Measurements from ENCODE around the gene EIF1. TPM values are rescaled to one million over a fixed set of nuclear protein-coding genes. Genes with fewer than 3 reads are reported as not detected.
"Not testable (repeated sequence)": the region's sequence is repeated elsewhere in the genome, so short reads cannot be mapped to it uniquely, and the experiment has no call there.

The EIF1 gene
- total RNA-seq, 2 experiments from 2014 or later = 1,206 to 1,253 TPM

GRCh38 chr17:41667280-41668041 is 21.2 kb upstream of the EIF1 start:
- peaks cover 51% of the 10 kb centered on the region for H3K4me1 Mint-ChIP-seq (ENCODE audit: low read depth)

DNA sequence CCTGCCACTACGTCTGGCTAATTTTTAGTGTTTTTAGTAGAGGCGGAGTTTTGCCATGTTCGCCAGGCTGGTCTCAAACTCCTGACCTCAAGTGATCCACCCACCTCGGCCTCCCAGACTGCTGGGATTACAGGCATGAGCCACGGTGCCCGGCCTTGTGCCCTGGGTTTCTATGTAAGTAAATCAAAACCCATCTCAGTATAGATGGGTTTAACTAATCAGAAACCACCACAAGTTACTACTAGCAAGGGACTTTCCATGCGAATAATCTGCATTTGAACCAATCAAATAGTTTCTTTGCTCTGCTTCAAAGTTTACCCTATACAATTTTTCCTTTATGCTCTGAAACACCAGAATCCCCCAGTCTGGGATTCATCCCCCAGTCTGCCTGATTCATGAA is 16.5 kb upstream of the EIF1 start:
- no peaks in the 10 kb centered on the region for H3K27me3 Mint-ChIP-seq (ENCODE audit: low read depth)
- H3K27ac Mint-ChIP-seq = peak overlapping the region; percentile 78
- DNase-seq = peak; percentile 63
- no peaks in the 10 kb centered on the region for H3K36me3 Mint-ChIP-seq (ENCODE audit: low read depth)
- CTCF ChIA-PET = interaction anchor here (0.6 to 2.0 kb wide), 3 partner anchors 17 to 262 kb away, joined by 3 to 8 read pairs (median 6); no protein-coding TSS in a partner anchor
- peaks cover 57% of the 10 kb centered on the region for H3K4me1 Mint-ChIP-seq (ENCODE audit: low read depth)
- H3K9me3 Mint-ChIP-seq = peaks cover 2% of the 10 kb centered on the region
- no peak overlapping the region for H3K4me3 Mint-ChIP-seq
- intact Hi-C loops (cut with micrococcal nuclease) = no loop called here

More at GRCh38 chr17:41667280-41668041, 21.2 kb upstream of the EIF1 start:
- CTCF ChIA-PET = interaction anchor here (0.6 to 12.2 kb wide), 14 partner anchors 9 to 1300 kb away, joined by 3 to 295 read pairs (median 5); partner anchors contain the start of gene EIF1
- Mint-ChIP-seq H3K27me3 (ENCODE audit: low read depth) (no peaks in the 10 kb centered on the region), H3K4me3 (peak overlapping the region; percentile 90), H3K9me3 (no peaks in the 10 kb centered on the region), H3K27ac (peak overlapping the region; percentile 98), H3K36me3 (ENCODE audit: low read depth) (no peaks in the 10 kb centered on the region)
- intact Hi-C loops (cut with micrococcal nuclease) = loop anchor here (1.0 to 10.0 kb wide), 6 partner anchors 118 to 1343 kb away; no protein-coding TSS in a partner anchor
- DNase-seq = no peak

GRCh38 chr17:41675157-41676057 is 13.3 kb upstream of the EIF1 start:
- not testable (repeated sequence) for H3K4me3 Mint-ChIP-seq; H3K27me3 Mint-ChIP-seq (ENCODE audit: low read depth); DNase-seq; H3K27ac Mint-ChIP-seq; H3K36me3 Mint-ChIP-seq (ENCODE audit: low read depth); H3K9me3 Mint-ChIP-seq
- CTCF ChIA-PET = interaction anchor here (0.6 to 3.9 kb wide), 6 partner anchors 9 to 571 kb away, joined by 3 to 62 read pairs (median 3); partner anchors contain the start of gene EIF1
- intact Hi-C loops (cut with micrococcal nuclease) = loop anchor here (5.0 kb wide), 1 partner anchor 1068 kb away; no protein-coding TSS in a partner anchor
- H3K4me1 Mint-ChIP-seq (ENCODE audit: low read depth) = peaks cover 65% of the 10 kb centered on the region

DNA sequence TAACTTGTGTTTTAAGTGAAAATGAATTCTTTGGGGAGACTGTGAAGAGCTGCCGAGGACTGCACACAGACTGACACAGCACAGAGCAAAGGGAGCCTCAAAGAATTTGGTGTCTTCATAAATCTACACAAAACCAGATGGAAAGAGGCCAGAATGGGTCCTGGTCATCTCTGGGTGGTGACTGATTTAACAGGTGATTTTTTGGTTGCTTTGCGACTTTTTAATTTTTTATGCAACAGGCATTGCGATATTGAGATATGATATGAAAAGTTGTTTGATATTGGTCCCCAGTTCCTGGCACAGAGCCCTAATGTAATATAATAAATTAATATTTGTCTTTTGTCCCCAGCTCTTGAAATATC is 12.6 kb upstream of the EIF1 start:
- no peak for DNase-seq
- Mint-ChIP-seq H3K4me1 (ENCODE audit: low read depth) (peaks cover 63% of the 10 kb centered on the region), H3K36me3 (ENCODE audit: low read depth) (no peaks in the 10 kb centered on the region), H3K9me3 (peaks cover 2% of the 10 kb centered on the region), H3K27me3 (ENCODE audit: low read depth) (no peaks in the 10 kb centered on the region), H3K4me3 (no peak overlapping the region), H3K27ac (no peak overlapping the region)
- CTCF ChIA-PET = interaction anchor here (0.6 to 3.9 kb wide), 5 partner anchors 10 to 571 kb away, joined by 3 to 62 read pairs (median 3); partner anchors contain the start of gene EIF1
- intact Hi-C loops (cut with micrococcal nuclease) = loop anchor here (5.0 kb wide), 1 partner anchor 1069 kb away; no protein-coding TSS in a partner anchor

- H3K27ac Mint-ChIP-seq = peak overlapping the region; percentile 98
- no peaks in the 10 kb centered on the region for H3K36me3 Mint-ChIP-seq (ENCODE audit: low read depth)
- intact Hi-C loops (cut with micrococcal nuclease) = loop anchor here (5.0 kb wide), 1 partner anchor 1071 kb away; no protein-coding TSS in a partner anchor
- H3K9me3 Mint-ChIP-seq = peaks cover 2% of the 10 kb centered on the region
- no peaks in the 10 kb centered on the region for H3K27me3 Mint-ChIP-seq (ENCODE audit: low read depth)
- CTCF ChIA-PET = interaction anchor here (0.6 to 5.0 kb wide), 7 partner anchors 10 to 1203 kb away, joined by 3 to 69 read pairs (median 12); partner anchors contain the start of gene EIF1
- DNase-seq = no peak
- peaks cover 45% of the 10 kb centered on the region for H3K4me1 Mint-ChIP-seq (ENCODE audit: low read depth)
- H3K4me3 Mint-ChIP-seq = peak overlapping the region; percentile 83
Measured at GRCh38 chr17:41678411-41678906, 10.2 kb upstream of the EIF1 start.

DNA sequence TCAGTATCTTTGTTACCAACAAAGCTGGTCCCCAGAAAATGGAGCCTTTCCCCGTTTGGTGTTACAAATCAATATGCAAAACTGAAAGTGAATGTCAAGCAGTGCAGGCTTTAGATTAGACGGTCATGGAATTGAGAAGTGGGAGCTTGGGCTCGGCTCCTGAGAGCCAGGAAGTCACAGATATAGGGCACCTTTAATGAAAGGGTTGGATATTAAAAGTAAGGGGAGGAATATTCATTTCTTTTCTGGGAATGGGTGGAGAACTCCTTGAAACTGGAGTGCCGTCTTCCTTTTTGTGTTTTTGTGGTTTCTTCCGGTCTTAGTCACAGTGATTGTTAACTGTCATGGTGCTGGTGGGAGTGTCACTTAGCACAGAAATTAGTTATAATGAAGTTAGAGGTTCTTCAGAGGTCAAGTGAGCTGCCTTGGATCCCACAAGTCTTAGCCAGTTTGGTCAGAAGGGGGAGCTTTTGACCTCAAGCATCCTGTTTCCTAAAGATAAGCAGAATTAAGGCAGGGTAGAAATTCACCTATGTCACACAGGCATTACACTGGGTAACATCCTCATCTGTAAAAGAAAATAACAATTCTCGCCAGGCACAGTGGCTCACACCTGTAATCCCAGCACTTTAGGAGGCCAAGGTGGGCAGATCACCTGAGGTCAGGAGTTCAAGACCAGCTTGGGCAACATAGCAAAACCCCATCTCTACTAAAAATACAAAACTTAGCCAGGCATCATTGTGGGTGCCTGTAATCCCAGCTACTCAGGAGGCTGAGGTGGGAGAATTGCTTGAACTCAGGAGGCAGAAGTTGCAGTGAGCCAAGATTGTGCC is 9.6 kb upstream of the EIF1 start:
- Mint-ChIP-seq H3K9me3 (peaks cover 2% of the 10 kb centered on the region), H3K36me3 (ENCODE audit: low read depth) (no peaks in the 10 kb centered on the region), H3K4me3 (peak overlapping the region; percentile 83), H3K27ac (peak overlapping the region; percentile 98), H3K4me1 (ENCODE audit: low read depth) (peaks cover 45% of the 10 kb centered on the region), H3K27me3 (ENCODE audit: low read depth) (no peaks in the 10 kb centered on the region)
- peak; percentile 87 for DNase-seq
- intact Hi-C loops (cut with micrococcal nuclease) = loop anchor here (1.0 to 5.0 kb wide), 4 partner anchors 9 to 1072 kb away; partner anchors contain the start of gene EIF1
- CTCF ChIA-PET = interaction anchor here (0.6 to 5.0 kb wide), 8 partner anchors 10 to 1203 kb away, joined by 3 to 69 read pairs (median 11); partner anchors contain the start of gene EIF1

GRCh38 chr17:41679740-41680425 is 8.8 kb upstream of the EIF1 start:
- H3K27me3 Mint-ChIP-seq (ENCODE audit: low read depth) = no peaks in the 10 kb centered on the region
- peak overlapping the region; percentile 83 for H3K4me3 Mint-ChIP-seq
- H3K4me1 Mint-ChIP-seq (ENCODE audit: low read depth) = peaks cover 45% of the 10 kb centered on the region
- CTCF ChIA-PET = interaction anchor here (0.6 to 5.0 kb wide), 9 partner anchors 10 to 40 kb away, joined by 3 to 69 read pairs (median 10); partner anchors contain the start of gene EIF1
- no peak for DNase-seq
- peaks cover 2% of the 10 kb centered on the region for H3K9me3 Mint-ChIP-seq
- intact Hi-C loops (cut with micrococcal nuclease) = loop anchor here (1.0 to 5.0 kb wide), 4 partner anchors 8 to 1073 kb away; partner anchors contain the start of gene EIF1
- peak overlapping the region; percentile 98 for H3K27ac Mint-ChIP-seq
- no peaks in the 10 kb centered on the region for H3K36me3 Mint-ChIP-seq (ENCODE audit: low read depth)

GRCh38 chr17:41680426-41681040 is 8.2 kb upstream of the EIF1 start:
- intact Hi-C loops (cut with micrococcal nuclease) = no loop called here
- Mint-ChIP-seq H3K27ac (peak overlapping the region; percentile 12), H3K4me3 (no peak overlapping the region), H3K9me3 (peaks cover 2% of the 10 kb centered on the region), H3K4me1 (ENCODE audit: low read depth) (peaks cover 45% of the 10 kb centered on the region), H3K27me3 (ENCODE audit: low read depth) (no peaks in the 10 kb centered on the region), H3K36me3 (ENCODE audit: low read depth) (no peaks in the 10 kb centered on the region)
- DNase-seq = no peak
- CTCF ChIA-PET = interaction anchor here (0.6 to 5.0 kb wide), 5 partner anchors 10 to 33 kb away, joined by 3 to 69 read pairs (median 10); no protein-coding TSS in a partner anchor

DNA sequence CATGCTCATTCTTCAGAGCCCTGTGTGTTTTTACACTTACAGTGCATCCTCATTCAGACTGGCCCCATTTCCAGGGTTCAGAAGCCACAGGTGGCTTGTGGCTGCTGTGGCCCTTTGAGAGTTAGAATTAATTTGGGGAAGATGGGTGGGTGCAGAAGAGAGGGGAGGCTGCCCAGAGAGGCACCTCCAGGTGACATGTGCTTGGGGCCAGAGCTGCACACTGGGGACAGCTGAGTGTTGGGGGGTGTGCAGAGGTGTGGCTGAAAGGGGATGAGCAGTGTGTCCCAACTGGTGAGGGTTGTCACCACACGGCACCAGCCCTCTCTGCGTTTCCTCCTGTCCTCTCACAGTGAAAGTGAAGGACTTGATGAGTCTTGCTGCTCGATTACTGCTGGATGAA is 6.9 kb upstream of the EIF1 start:
- CTCF ChIA-PET = interaction anchor here (1.4 to 5.0 kb wide), 3 partner anchors 13 to 19 kb away, joined by 6 to 42 read pairs (median 6); no protein-coding TSS in a partner anchor
- intact Hi-C loops (cut with micrococcal nuclease) = no loop called here
- H3K9me3 Mint-ChIP-seq = no peaks in the 10 kb centered on the region
- no peak overlapping the region for H3K4me3 Mint-ChIP-seq
- no peaks in the 10 kb centered on the region for H3K36me3 Mint-ChIP-seq (ENCODE audit: low read depth)
- no peak overlapping the region for H3K27ac Mint-ChIP-seq
- H3K27me3 Mint-ChIP-seq (ENCODE audit: low read depth) = no peaks in the 10 kb centered on the region
- H3K4me1 Mint-ChIP-seq (ENCODE audit: low read depth) = peaks cover 34% of the 10 kb centered on the region
- no peak for DNase-seq

GRCh38 chr17:41682631-41683030 is 6.1 kb upstream of the EIF1 start:
- DNase-seq = no peak
- Mint-ChIP-seq H3K9me3 (no peaks in the 10 kb centered on the region), H3K27me3 (ENCODE audit: low read depth) (no peaks in the 10 kb centered on the region), H3K36me3 (ENCODE audit: low read depth) (no peaks in the 10 kb centered on the region), H3K4me1 (ENCODE audit: low read depth) (peaks cover 28% of the 10 kb centered on the region), H3K27ac (peak overlapping the region; percentile 61), H3K4me3 (no peak overlapping the region)
- CTCF ChIA-PET = interaction anchor here (0.7 to 5.0 kb wide), 4 partner anchors 12 to 20 kb away, joined by 3 to 42 read pairs (median 6); no protein-coding TSS in a partner anchor
- intact Hi-C loops (cut with micrococcal nuclease) = no loop called here
